OCI-LY1 (cell line): ENCODE results near the gene PDE4D.

Source experiments
- H2AFZ ChIP-seq: fragments of 200-600 bp; sonication (generic), shearing (Covaris generic); 2 replicates; pipeline ENCODE4 v1.6.0; 2014; ENCODE audit warnings: antibody characterized with exemption, mild to moderate bottlenecking, low read length
- H3F3A ChIP-seq: fragments of 200-600 bp; sonication (generic), shearing (Covaris generic); 2 replicates; pipeline ENCODE4 v1.6.0; 2014; ENCODE audit warnings: mild to moderate bottlenecking, antibody characterized with exemption, low read length, moderate library complexity; ENCODE audit not compliant: insufficient read depth
- H3K27ac ChIP-seq: fragments of 200-600 bp; sonication (generic); 2 replicates; pipeline ENCODE4 v1.5.1; 2014; ENCODE audit warnings: low read length, mixed run types, mild to moderate bottlenecking, low read depth; ENCODE audit not compliant: poor library complexity, severe bottlenecking
- H3K27me3 ChIP-seq: fragments of 200-600 bp; sonication (generic); 2 replicates; pipeline ENCODE4 v1.6.0; 2014; ENCODE audit warnings: antibody characterized with exemption, mild to moderate bottlenecking, low read length, moderate library complexity; ENCODE audit not compliant: insufficient read depth
- H3K36me3 ChIP-seq: fragments of 200-600 bp; sonication (generic); 2 replicates; pipeline ENCODE4 v1.6.1; 2014; ENCODE audit warnings: mild to moderate bottlenecking, antibody characterized with exemption, low read length, moderate library complexity, mixed read lengths; ENCODE audit not compliant: insufficient read depth
- H3K4me1 ChIP-seq: fragments of 200-600 bp; sonication (generic); 2 replicates; pipeline ENCODE4 v1.5.1; 2014; ENCODE audit warnings: mild to moderate bottlenecking, low read length, moderate library complexity; ENCODE audit not compliant: insufficient read depth, severe bottlenecking
- H3K4me2 ChIP-seq: fragments of 200-600 bp; sonication (generic), shearing (Covaris generic); 2 replicates; pipeline ENCODE4 v1.6.1; 2014; ENCODE audit warnings: low read length
- H3K4me3 ChIP-seq: fragments of 200-600 bp; sonication (generic); 2 replicates; pipeline ENCODE4 v1.5.1; 2014; ENCODE audit warnings: low read length, low read depth, mild to moderate bottlenecking, mixed read lengths; ENCODE audit not compliant: poor library complexity, severe bottlenecking
- H3K79me2 ChIP-seq: fragments of 200-600 bp; shearing (Covaris generic); 2 replicates; pipeline ENCODE4 v1.6.1; 2016; ENCODE audit warnings: mixed run types, low read length, mixed read lengths; ENCODE audit not compliant: insufficient read depth
- H3K9ac ChIP-seq: fragments of 200-600 bp; sonication (generic), shearing (Covaris generic); 2 replicates; pipeline ENCODE4 v1.6.1; 2014; ENCODE audit warnings: mild to moderate bottlenecking, low read length, mixed read lengths
- H3K9me2 ChIP-seq: fragments of 200-600 bp; sonication (generic), shearing (Covaris generic); 2 replicates; pipeline ENCODE4 v1.6.1; 2014; ENCODE audit warnings: low read depth, mild to moderate bottlenecking, low read length, mixed read lengths
- H3K9me3 ChIP-seq: fragments of 200-600 bp; shearing (Covaris generic); 2 replicates; pipeline ENCODE4 v1.6.1; 2014; ENCODE audit warnings: low read length, mixed read lengths
- H4K20me1 ChIP-seq: fragments of 200-600 bp; sonication (generic), shearing (Covaris generic); 2 replicates; pipeline ENCODE4 v1.6.0; 2016; ENCODE audit warnings: mild to moderate bottlenecking, low read length; ENCODE audit not compliant: insufficient read depth
- EZH2 ChIP-seq: fragments of 200-600 bp; sonication (generic), shearing (Covaris generic); IDR thresholded peaks from 2 replicates; pipeline ENCODE4 v1.8.0; 2017; ENCODE audit warnings: borderline replicate concordance, mixed run types, mild to moderate bottlenecking, antibody characterized with exemption, low read length, moderate library complexity, mixed read lengths
- TF ChIP-seq, protein P1 (sequence below): fragments of 200-600 bp; sonication (generic), shearing (Covaris generic); IDR thresholded peaks from 2 replicates; pipeline ENCODE4 v1.5.1; 2017; ENCODE audit warnings: mild to moderate bottlenecking, antibody characterized with exemption, low read length, moderate library complexity, mixed read lengths

PDE4D gene

DNA sequence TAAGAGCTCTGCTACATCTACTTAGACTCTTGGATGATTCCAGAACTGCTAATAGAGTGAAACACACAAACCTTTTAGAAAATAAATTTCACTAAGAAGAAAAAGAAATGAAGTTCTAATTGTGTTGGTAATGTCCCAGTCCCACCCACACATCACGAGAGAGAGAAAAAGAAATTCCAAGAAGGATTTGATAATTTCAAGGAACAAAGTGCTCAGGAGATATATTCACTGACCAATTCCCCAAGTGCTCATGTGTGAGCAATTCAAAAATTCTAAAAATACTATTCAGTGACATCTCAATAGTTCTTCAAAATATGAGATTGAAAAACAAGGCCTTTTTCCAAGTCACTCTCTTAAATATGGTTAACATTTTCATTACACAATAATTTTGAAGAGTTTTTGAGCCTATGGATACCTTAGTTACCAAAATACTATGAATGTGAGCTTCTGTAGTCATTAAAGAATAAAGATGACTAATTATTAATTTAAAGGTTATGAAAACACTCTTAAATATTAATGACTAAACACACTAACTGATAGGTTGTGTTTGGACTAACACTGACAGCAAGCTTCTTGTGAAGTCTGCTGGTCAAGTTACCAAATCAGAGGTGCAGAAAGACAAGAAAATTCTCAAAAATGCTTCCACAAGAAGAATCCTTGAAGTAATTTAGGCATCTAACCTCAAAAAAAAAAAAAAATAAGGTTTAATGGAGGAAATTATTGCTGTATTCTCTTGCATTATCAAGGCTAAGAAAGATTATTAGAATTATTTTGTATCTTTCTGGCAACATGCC, 245.3 kb downstream of the PDE4D start:
- Histone ChIP-seq H3K36me3 (no peaks in the 10 kb centered on the region), H3F3A (no peaks in the 10 kb centered on the region), H3K9me3 (no peaks in the 10 kb centered on the region), H2AFZ (no peak overlapping the region), H3K4me3 (no peak overlapping the region), H3K79me2 (no peaks in the 10 kb centered on the region), H4K20me1 (no peaks in the 10 kb centered on the region), H3K9ac (no peak overlapping the region), H3K27ac (no peak overlapping the region), H3K27me3 (no peaks in the 10 kb centered on the region), H3K9me2 (no peaks in the 10 kb centered on the region), H3K4me2 (no peak overlapping the region), H3K4me1 (no peaks in the 10 kb centered on the region)
- no peak for TF ChIP-seq EZH2
- TF ChIP-seq, protein P1, sequence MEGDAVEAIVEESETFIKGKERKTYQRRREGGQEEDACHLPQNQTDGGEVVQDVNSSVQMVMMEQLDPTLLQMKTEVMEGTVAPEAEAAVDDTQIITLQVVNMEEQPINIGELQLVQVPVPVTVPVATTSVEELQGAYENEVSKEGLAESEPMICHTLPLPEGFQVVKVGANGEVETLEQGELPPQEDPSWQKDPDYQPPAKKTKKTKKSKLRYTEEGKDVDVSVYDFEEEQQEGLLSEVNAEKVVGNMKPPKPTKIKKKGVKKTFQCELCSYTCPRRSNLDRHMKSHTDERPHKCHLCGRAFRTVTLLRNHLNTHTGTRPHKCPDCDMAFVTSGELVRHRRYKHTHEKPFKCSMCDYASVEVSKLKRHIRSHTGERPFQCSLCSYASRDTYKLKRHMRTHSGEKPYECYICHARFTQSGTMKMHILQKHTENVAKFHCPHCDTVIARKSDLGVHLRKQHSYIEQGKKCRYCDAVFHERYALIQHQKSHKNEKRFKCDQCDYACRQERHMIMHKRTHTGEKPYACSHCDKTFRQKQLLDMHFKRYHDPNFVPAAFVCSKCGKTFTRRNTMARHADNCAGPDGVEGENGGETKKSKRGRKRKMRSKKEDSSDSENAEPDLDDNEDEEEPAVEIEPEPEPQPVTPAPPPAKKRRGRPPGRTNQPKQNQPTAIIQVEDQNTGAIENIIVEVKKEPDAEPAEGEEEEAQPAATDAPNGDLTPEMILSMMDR: no peak

DNA sequence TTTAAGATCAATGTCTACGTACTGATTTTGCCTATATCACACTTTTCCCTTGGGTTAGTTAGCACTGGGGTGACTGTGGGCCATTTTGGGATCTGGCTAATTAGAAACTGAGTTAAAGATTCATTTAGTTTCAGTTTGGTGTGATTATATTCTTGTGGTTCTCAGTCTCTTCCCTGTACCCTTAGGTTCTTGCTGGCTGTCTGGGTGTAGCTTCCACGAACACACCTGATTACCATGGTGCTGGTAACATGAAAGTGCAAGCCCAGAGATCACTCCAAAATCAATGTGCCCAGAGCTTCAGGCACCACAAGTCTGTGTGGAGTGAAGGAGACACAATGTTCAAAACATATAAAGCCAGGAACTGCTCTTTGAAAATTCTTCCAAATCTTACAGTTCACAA, 248.1 kb downstream of the PDE4D start:
- Histone ChIP-seq H2AFZ (no peak overlapping the region), H3K9me2 (no peaks in the 10 kb centered on the region)

DNA sequence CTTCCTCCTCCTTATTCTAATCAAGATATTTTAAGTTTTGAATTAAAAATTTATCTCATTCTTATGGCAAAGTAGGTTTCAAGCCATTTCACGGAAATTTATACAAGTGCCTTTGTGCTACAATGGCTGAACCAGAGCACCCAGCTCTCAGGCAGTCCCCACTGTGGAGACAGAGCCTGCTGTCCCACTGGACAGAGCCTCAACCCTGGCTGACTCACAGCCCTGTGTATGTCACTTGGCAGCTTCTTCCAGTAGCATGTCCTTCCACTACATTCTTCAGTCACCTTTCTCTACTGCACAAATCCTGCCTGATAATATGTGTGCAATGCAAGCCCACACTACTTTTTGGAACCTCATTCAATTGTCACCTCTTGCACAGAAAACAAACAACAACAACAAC, 253.1 kb downstream of the PDE4D start:
- no peak overlapping the region for H3K4me2 ChIP-seq
- H3K9me3 ChIP-seq: no peaks in the 10 kb centered on the region
- H3K27ac ChIP-seq: no peak overlapping the region
- TF ChIP-seq EZH2: no peak
- TF ChIP-seq, protein P1: no peak
- no peaks in the 10 kb centered on the region for H3K79me2 ChIP-seq
- H3K27me3 ChIP-seq: no peaks in the 10 kb centered on the region
- no peaks in the 10 kb centered on the region for H3K36me3 ChIP-seq
- no peak overlapping the region for H3K4me3 ChIP-seq
- no peak overlapping the region for H3K9ac ChIP-seq
- H2AFZ ChIP-seq: no peak overlapping the region
- no peaks in the 10 kb centered on the region for H3K9me2 ChIP-seq
- H3F3A ChIP-seq: no peaks in the 10 kb centered on the region
- no peaks in the 10 kb centered on the region for H4K20me1 ChIP-seq
- no peaks in the 10 kb centered on the region for H3K4me1 ChIP-seq

More for the DNA sequence above, 248.1 kb downstream of the PDE4D start:
- Histone ChIP-seq H3K4me3 (no peak overlapping the region), H4K20me1 (no peaks in the 10 kb centered on the region), H3K27me3 (no peaks in the 10 kb centered on the region), H3F3A (no peaks in the 10 kb centered on the region), H3K4me1 (no peaks in the 10 kb centered on the region), H3K4me2 (no peak overlapping the region), H3K36me3 (no peaks in the 10 kb centered on the region), H3K9ac (no peak overlapping the region), H3K27ac (no peak overlapping the region), H3K9me3 (no peaks in the 10 kb centered on the region), H3K79me2 (no peaks in the 10 kb centered on the region)
- no peak for TF ChIP-seq EZH2
- TF ChIP-seq, protein P1: no peak
